ENCODE data around the gene HOXB9. TPM values are rescaled to one million over a fixed set of nuclear protein-coding genes. Genes with fewer than 3 reads are reported as not detected.

The HOXB9 gene
- total and polyA plus RNA-seq, 11 donors = not detected

DNA sequence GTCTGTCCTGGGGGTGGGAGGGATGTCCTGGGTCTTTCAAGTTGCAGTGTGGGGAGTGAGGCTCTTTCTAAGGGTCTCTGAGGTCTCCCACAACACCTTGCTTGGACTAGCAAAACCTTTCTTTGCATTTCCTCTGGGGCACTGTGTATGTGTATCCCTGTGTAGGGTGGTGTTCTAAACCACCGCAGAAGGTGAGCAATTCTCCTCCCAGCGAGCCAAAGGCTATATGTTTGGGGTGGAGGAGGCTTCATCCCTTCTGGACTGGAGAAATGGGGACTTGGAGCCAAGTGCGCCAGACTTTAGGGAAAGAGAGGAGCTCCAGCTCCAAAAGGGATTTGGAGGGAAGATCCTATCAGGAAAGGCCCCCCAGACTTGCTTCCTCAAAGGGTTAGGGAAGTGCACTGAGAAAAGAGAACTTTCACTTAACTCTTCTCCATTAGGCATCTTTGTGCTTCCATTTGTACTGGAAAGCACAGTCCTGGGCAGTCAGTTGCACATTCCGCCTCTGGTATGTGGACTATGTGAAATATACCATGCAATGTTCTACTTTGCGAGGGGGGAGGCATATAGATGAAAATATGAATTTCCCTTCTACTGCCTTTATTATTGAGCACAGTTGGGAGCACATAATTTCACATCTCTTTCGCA is 18.9 kb upstream of the HOXB9 start:
- intact Hi-C loops (cut with DNase I) = no loop called here
- Histone ChIP-seq H3K4me3 (no peak overlapping the region), H3K27me3 (peaks cover 61 to 100% (median 86%) of the 10 kb centered on the region in 9 donors), H3K27ac (no peak overlapping the region), H3K4me1 (peaks cover 0 to 14% (median 0%) of the 10 kb centered on the region in 12 donors), H3K36me3 (no peaks in the 10 kb centered on the region), H3K9me3 (no peaks in the 10 kb centered on the region)
- DNase-seq (no peak), ATAC-seq (no peak)
- 19 to 38% (median 29%) methylated on average over 4 to 6 of the region's 6 CpGs for WGBS, 4 donors
- TF ChIP-seq POLR2A (IDR thresholded peaks at IDR 0.05) = no peak
- TF ChIP-seq, protein P1, sequence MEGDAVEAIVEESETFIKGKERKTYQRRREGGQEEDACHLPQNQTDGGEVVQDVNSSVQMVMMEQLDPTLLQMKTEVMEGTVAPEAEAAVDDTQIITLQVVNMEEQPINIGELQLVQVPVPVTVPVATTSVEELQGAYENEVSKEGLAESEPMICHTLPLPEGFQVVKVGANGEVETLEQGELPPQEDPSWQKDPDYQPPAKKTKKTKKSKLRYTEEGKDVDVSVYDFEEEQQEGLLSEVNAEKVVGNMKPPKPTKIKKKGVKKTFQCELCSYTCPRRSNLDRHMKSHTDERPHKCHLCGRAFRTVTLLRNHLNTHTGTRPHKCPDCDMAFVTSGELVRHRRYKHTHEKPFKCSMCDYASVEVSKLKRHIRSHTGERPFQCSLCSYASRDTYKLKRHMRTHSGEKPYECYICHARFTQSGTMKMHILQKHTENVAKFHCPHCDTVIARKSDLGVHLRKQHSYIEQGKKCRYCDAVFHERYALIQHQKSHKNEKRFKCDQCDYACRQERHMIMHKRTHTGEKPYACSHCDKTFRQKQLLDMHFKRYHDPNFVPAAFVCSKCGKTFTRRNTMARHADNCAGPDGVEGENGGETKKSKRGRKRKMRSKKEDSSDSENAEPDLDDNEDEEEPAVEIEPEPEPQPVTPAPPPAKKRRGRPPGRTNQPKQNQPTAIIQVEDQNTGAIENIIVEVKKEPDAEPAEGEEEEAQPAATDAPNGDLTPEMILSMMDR (IDR thresholded peaks at IDR 0.05) = no peak

DNA sequence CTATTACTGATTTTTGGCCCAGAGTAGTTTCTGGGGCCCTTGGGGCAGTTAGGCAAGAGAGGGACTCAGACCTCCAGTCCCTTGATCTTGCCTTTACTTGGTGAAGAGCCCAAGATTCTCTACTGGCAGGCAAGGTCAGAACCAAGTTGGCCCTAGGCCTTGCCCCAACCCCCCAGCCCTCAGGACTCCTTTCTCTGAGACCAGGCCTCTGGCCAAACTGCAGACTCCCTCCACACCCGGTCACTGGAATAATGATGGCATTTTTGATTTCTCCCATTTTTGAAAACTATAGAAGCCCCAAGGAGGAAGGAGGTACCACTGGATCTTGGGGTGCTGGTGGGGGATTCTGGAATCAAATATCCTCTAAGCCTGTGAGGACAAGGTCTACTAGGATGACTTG is 18.0 kb upstream of the HOXB9 start:
- ATAC-seq = no peak
- Histone ChIP-seq H3K9me3 (no peaks in the 10 kb centered on the region), H3K27me3 (peaks cover 69 to 100% (median 94%) of the 10 kb centered on the region in 9 donors), H3K36me3 (no peaks in the 10 kb centered on the region), H3K27ac (no peak overlapping the region), H3K4me1 (peaks cover 0 to 14% (median 0%) of the 10 kb centered on the region in 12 donors), H3K4me3 (no peak overlapping the region)
- 57 to 75% (median 70%) methylated on average over 1 of the region's 1 CpG for WGBS, 4 donors
- TF ChIP-seq, protein P1 (IDR thresholded peaks at IDR 0.05) = no peak
- TF ChIP-seq POLR2A (IDR thresholded peaks at IDR 0.05) = no peak
- no peak for DNase-seq
- intact Hi-C loops (cut with DNase I) = no loop called here

DNA sequence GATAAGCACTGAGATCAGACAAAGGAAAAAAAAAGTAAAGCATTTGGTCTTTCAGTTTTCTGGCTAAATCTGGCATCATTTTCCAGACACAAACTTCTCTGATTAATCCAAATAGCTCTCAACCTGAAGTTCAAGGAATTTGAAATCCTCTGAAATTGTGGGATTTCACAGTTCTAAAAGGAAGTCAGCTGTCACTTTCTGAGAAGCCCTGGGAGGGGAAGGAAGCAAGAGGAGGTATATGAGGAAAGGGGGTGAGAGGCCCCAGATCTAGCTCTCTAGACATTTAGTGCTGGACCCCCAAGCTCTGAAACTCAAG is 17.5 kb upstream of the HOXB9 start:
- no peak for DNase-seq
- no peak for ATAC-seq
- no peak for TF ChIP-seq POLR2A (IDR thresholded peaks at IDR 0.05)
- TF ChIP-seq, protein P1 (IDR thresholded peaks at IDR 0.05) = no peak
- H3K4me3 ChIP-seq = no peak overlapping the region
- H3K27ac ChIP-seq = no peak overlapping the region
- no peaks in the 10 kb centered on the region for H3K9me3 ChIP-seq
- H3K27me3 ChIP-seq = peaks cover 73 to 100% (median 95%) of the 10 kb centered on the region in 9 donors
- H3K36me3 ChIP-seq = no peaks in the 10 kb centered on the region
- H3K4me1 ChIP-seq = peaks cover 0 to 14% (median 0%) of the 10 kb centered on the region in 12 donors
- intact Hi-C loops (cut with DNase I) = no loop called here

DNA sequence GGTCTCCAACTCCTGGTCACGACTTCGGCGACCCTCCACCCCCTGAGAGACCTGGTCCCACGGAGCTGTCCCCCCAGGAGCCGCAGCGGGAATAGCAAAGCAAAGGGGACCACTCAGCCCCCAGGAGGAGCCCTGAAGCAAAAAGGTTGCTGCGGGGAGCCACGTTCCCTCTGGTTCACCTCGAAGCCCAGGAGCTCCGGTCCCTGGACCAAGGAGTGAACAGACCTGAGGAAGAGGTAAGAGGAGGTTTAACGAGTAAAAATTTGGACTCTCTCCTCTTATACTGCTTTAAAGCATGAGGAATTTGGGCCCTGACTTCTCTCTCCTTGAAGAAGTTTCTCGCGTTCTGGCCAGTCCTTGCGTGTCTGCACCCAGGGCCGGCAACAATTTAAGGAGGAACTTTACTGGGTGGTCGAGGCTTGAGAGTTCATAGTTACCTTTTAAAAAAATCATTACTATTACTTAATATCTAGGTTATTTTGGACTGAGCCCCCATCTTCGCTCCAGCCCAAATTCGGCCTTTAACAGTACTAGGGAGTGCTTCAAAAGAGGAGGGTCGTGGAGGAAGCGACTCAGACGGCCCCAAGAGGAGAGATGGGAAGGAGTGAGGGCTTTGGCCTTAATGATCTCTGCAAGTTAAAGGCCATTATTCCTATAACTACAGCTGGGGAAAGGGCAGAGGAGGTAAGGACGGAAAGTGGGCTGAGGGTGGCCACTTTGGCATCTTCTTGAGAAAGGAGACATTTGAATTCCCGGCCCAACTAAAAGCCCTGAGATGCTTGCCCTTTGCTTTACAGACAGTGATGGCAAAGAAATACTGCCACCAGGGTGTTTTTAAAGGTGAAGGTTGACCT is 16.9 kb upstream of the HOXB9 start:
- peaks cover 71 to 100% (median 95%) of the 10 kb centered on the region in 9 donors for H3K27me3 ChIP-seq
- ATAC-seq (no peak), DNase-seq (no peak)
- H3K4me3 ChIP-seq = no peak overlapping the region
- intact Hi-C loops (cut with DNase I) = no loop called here
- peaks cover 0 to 14% (median 0%) of the 10 kb centered on the region in 12 donors for H3K4me1 ChIP-seq
- H3K36me3 ChIP-seq = no peaks in the 10 kb centered on the region
- no peak for TF ChIP-seq POLR2A (IDR thresholded peaks at IDR 0.05)
- TF ChIP-seq, protein P1 (IDR thresholded peaks at IDR 0.05) = no peak
- no peak overlapping the region for H3K27ac ChIP-seq
- WGBS, 4 donors = 17 to 23% (median 17%) methylated on average over 23 of the region's 23 CpGs
- H3K9me3 ChIP-seq = no peaks in the 10 kb centered on the region
